Heart left ventricle (tissue), 13 donors: ENCODE results near the gene TEX2.

Experiments
- POLR2A ChIP-seq, 2 donors: fragments of 450-650 bp; IDR thresholded peaks; one replicate each; pipeline ENCODE4 v1.6.1; 2017; ENCODE audit warnings: antibody characterized with exemption in 2 of 2, mild to moderate bottlenecking in 2 of 2, moderate library complexity in 2 of 2
- TF ChIP-seq, protein P1 (sequence below), 12 donors: fragments of 200-600 bp; sonication (generic) in 4 of 12; IDR thresholded peaks; one replicate each; pipeline versions ENCODE4 v1.5.0 to v1.8.0; 2018 to 2022; ENCODE audit warnings: antibody characterized with exemption in 12 of 12, mild to moderate bottlenecking in 5 of 12
- donor health status: ischemic (EF 13 %, LVEDD 7.1; RV severe dilation, severe dysfunction).
- donor health status: DM: no; HTN: yes; CAD: no.
- donor health status: DM: no; HTN: no; CAD: no.
- donor health status: ischemic (EF 25% LVEDD 6.9; RV normal size, moderate dysfunction).
- donor health status: ischemic (EF 25% LVEDD 5.7; RV mildly dilated, moderate dysfunction).
- donor health status: ischemic (EF 35%, LVEDD 5.7; RV mildly dilated, moderate dysfunction).
- donor health status: nonischemic (EF 11% LVEDD 7.7; RV severe dilation, severe dysfunction).
- donor health status: DM: yes; HTN: yes; CAD: no.
- donor health status: PGD.
- donor health status: ischemic (EF 29% LVEDD 5.4; RV normal size, mild dysfunction).
- donor health status: nonischemic (EF 23%, LVEDD 6.1; RV moderate dilation, normal function).

DNA sequence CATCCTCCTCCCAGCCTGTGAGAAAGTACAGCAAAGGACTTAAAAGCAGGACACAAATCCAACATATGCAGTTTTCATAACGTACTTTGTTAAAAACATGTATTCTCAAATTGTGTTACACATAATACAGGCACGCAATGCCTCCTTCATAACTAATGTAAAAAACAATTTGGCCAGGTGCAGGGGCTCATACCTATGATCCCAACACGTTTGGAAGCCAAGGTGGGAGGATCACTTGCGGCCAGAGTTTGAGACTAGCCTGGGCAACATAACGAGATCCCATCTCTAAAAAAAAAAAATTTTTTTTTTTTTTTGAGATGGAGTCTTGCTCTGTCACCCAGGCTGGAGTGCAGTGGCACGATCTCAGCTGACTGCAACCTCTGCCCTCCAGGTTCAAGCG lies 20.4 kb downstream of the TEX2 start:
- no peak for TF ChIP-seq POLR2A (IDR thresholded peaks at IDR 0.05)
- TF ChIP-seq, protein P1, sequence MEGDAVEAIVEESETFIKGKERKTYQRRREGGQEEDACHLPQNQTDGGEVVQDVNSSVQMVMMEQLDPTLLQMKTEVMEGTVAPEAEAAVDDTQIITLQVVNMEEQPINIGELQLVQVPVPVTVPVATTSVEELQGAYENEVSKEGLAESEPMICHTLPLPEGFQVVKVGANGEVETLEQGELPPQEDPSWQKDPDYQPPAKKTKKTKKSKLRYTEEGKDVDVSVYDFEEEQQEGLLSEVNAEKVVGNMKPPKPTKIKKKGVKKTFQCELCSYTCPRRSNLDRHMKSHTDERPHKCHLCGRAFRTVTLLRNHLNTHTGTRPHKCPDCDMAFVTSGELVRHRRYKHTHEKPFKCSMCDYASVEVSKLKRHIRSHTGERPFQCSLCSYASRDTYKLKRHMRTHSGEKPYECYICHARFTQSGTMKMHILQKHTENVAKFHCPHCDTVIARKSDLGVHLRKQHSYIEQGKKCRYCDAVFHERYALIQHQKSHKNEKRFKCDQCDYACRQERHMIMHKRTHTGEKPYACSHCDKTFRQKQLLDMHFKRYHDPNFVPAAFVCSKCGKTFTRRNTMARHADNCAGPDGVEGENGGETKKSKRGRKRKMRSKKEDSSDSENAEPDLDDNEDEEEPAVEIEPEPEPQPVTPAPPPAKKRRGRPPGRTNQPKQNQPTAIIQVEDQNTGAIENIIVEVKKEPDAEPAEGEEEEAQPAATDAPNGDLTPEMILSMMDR (IDR thresholded peaks at IDR 0.05): no peak
